ENCODE data around the gene PARD3B. TPM values are rescaled to one million over a fixed set of nuclear protein-coding genes. Genes with fewer than 3 reads are reported as not detected.

PARD3B gene
- total and polyA plus RNA-seq, 2 of the 4 experiments (the other 2 are of a cell fraction): 3.3 to 15.6 TPM

Small RNAs within 50 kb of the gene (microRNA-seq; reads per million reads assigned to microRNA genes)
- gene AC008171.1 (ENCODE audit: insufficient read depth, insufficient read length): not detected

Small RNAs within 50 kb of the gene (small RNA-seq; reads per million reads assigned to genes)
- gene AC008171.1: 0 reads per million in 5 experiments
